Thoracic aorta (tissue), 2 donors: ENCODE results near the gene HNRNPK. TPM values are rescaled to one million over a fixed set of nuclear protein-coding genes. Genes with fewer than 3 reads are reported as not detected.

ENCODE experiments used
- ATAC-seq: fragments of 150-250 bp; one replicate; pipeline ENCODE4 v1.8.0; 2017; ENCODE audit warnings: low read depth; ENCODE audit not compliant: insufficient number of reproducible peaks, low FRiP score
- DNase-seq: peaks from one replicate; pipeline ENCODE4 v3.0.0-alpha.2; 2020; ENCODE audit warnings: low spot score
- H3K27ac ChIP-seq, 2 donors: fragments of 200-600 bp; sonication (generic); 1 replicate in 1 of 2; 2 replicates in 1 of 2; pipeline ENCODE4 v1.5.1; 2016; ENCODE audit warnings: mild to moderate bottlenecking in 2 of 2, moderate library complexity in 2 of 2
- H3K27me3 ChIP-seq: fragments of 200-600 bp; sonication (generic); replicated peaks from 2 replicates; pipeline ENCODE4 v1.6.0; 2016; ENCODE audit warnings: mild to moderate bottlenecking; ENCODE audit not compliant: insufficient read depth
- H3K36me3 ChIP-seq: fragments of 200-600 bp; sonication (generic); one replicate; pipeline ENCODE4 v1.5.1; 2016
- H3K4me1 ChIP-seq, 2 donors: fragments of 200-600 bp; sonication (generic); 1 replicate in 1 of 2; 2 replicates in 1 of 2; pipeline versions ENCODE4 v1.5.1 to v1.6.0; 2016; ENCODE audit warnings: low read depth in 2 of 2, mild to moderate bottlenecking in 1 of 2; ENCODE audit not compliant: control insufficient read depth in 1 of 2
- H3K4me3 ChIP-seq: fragments of 200-600 bp; sonication (generic); 2 replicates; pipeline ENCODE4 v1.5.1; 2016; ENCODE audit warnings: mild to moderate bottlenecking
- H3K9me3 ChIP-seq: fragments of 200-600 bp; sonication (generic); 2 replicates; pipeline ENCODE4 v1.5.1; 2016
- CTCF ChIP-seq: fragments of 200-600 bp; sonication (generic); IDR thresholded peaks from one replicate; pipeline ENCODE4 v1.5.1; 2019; ENCODE audit warnings: antibody characterized with exemption
- total RNA-seq, 2 donors: library from RNA; depleted of rRNA; stranded (reverse); fragments of >200 nt; gene quantifications; one replicate each; pipeline versions ENCODE4 v1.1.0 to v1.2.3, GENCODE V29; 2016

Gene HNRNPK
- total RNA-seq, 2 donors from 2014 or later = 326 to 392 TPM

- no peak for DNase-seq
- no peak overlapping the region for H3K27ac ChIP-seq
- TF ChIP-seq CTCF = no peak
- H3K36me3 ChIP-seq = peaks cover 3% of the 10 kb centered on the region
- ATAC-seq = no peak
- peaks cover under 1% of the 10 kb centered on the region in 2 donors for H3K4me1 ChIP-seq
- H3K27me3 ChIP-seq = no peaks in the 10 kb centered on the region
- no peaks in the 10 kb centered on the region for H3K9me3 ChIP-seq
- no peak overlapping the region for H3K4me3 ChIP-seq
These were observed 6.9 kb upstream of the HNRNPK start for GRCh38 chr9:83986765-83987401.

GRCh38 chr9:83986195-83986594, 6.2 kb upstream of the HNRNPK start:
- TF ChIP-seq CTCF = no peak
- no peaks in the 10 kb centered on the region for H3K27me3 ChIP-seq
- ATAC-seq (no peak), DNase-seq (no peak)
- H3K36me3 ChIP-seq = peaks cover 3% of the 10 kb centered on the region
- no peak overlapping the region for H3K4me3 ChIP-seq
- H3K9me3 ChIP-seq = no peaks in the 10 kb centered on the region
- H3K27ac ChIP-seq = no peak overlapping the region
- peaks cover 5 to 6% of the 10 kb centered on the region in 2 donors for H3K4me1 ChIP-seq

GRCh38 chr9:83981126-83981871, 1.3 kb upstream of the HNRNPK start:
- no peak for TF ChIP-seq CTCF
- Histone ChIP-seq H3K4me3 (peak overlapping the region; percentile 97), H3K9me3 (no peaks in the 10 kb centered on the region), H3K27ac (peak overlapping the region; percentile 90 to 97), H3K4me1 (peaks cover 23 to 26% of the 10 kb centered on the region in 2 donors), H3K36me3 (peaks cover 4% of the 10 kb centered on the region), H3K27me3 (no peaks in the 10 kb centered on the region)
- DNase-seq (no peak), ATAC-seq (peak; percentile 1)

GRCh38 chr9:83980395-83981125, 545 bp upstream of the HNRNPK start, which contains the start of gene RMI1:
Gene RMI1, plus strand, starts transcription at chr9:83980805. Its CDS starts 20,182 bp downstream, at chr9:84000987.
- peaks cover 24 to 33% of the 10 kb centered on the region in 2 donors for H3K4me1 ChIP-seq
- H3K27me3 ChIP-seq = no peaks in the 10 kb centered on the region
- H3K27ac ChIP-seq = peak within 1 kb of the TSS; percentile 90 to 97
- H3K9me3 ChIP-seq = no peaks in the 10 kb centered on the region
- TF ChIP-seq CTCF = no peak
- H3K36me3 ChIP-seq = peaks cover 5% of the 10 kb centered on the region
- DNase-seq (peak; percentile 98), ATAC-seq (peak; percentile 94)
- H3K4me3 ChIP-seq = peak within 1 kb of the TSS; percentile 97
